H1 (cell line): ENCODE results near the gene EGFR.

Experiments
- EZH2 ChIP-seq: fragments of 200-600 bp; sonication (generic); IDR thresholded peaks from 2 replicates; pipeline ENCODE4 v1.7.1; 2012; ENCODE audit warnings: low read depth, mild to moderate bottlenecking, moderate library complexity, low read length, inconsistent platforms; ENCODE audit not compliant: severe bottlenecking
- NRF1 ChIP-seq: IDR thresholded peaks from 2 replicates; pipeline ENCODE4 v1.6.1; 2011; ENCODE audit warnings: mild to moderate bottlenecking, low read depth, low read length, improper control_type of control experiment
- POLR2A ChIP-seq, 2 experiments: IDR thresholded peaks; 1 replicate in 1 of 2; 2 replicates in 1 of 2; pipeline ENCODE4 v1.6.1; 2011; ENCODE audit warnings: low read depth in 2 of 2, low read length in 2 of 2, mild to moderate bottlenecking in 2 of 2; ENCODE audit errors: control extremely low read depth in 1 of 2
- RAD21 ChIP-seq, 2 experiments: IDR thresholded peaks in 1 of 2; conservative IDR thresholded peaks in 1 of 2; 2 replicates each; pipeline ENCODE4 v1.6.1; 2011; ENCODE audit warnings: low read depth in 2 of 2, low read length in 2 of 2, improper control_type of control experiment in 1 of 2, inconsistent platforms in 1 of 2, mild to moderate bottlenecking in 1 of 2, moderate library complexity in 1 of 2
- RFX5 ChIP-seq: IDR thresholded peaks from 2 replicates; pipeline ENCODE4 v1.6.1; 2011; ENCODE audit warnings: low read depth, low read length, improper control_type of control experiment, borderline replicate concordance
- SIN3A ChIP-seq, 2 experiments: IDR thresholded peaks in 1 of 2; conservative IDR thresholded peaks in 1 of 2; 2 replicates each; pipeline ENCODE4 v1.6.1; 2011 to 2012; ENCODE audit warnings: low read length in 2 of 2, improper control_type of control experiment in 1 of 2, low read depth in 1 of 2, mild to moderate bottlenecking in 1 of 2
- SP1 ChIP-seq: IDR thresholded peaks from 2 replicates; pipeline ENCODE4 v1.6.1; 2011; ENCODE audit warnings: low read depth, low read length
- TAF1 ChIP-seq: IDR thresholded peaks from 2 replicates; pipeline ENCODE4 v1.6.1; 2011; ENCODE audit warnings: mild to moderate bottlenecking, low read depth, low read length
- TBP ChIP-seq: IDR thresholded peaks from 2 replicates; pipeline ENCODE4 v1.6.1; 2011; ENCODE audit warnings: low read depth, low read length, improper control_type of control experiment
- TCF12 ChIP-seq: IDR thresholded peaks from 2 replicates; pipeline ENCODE4 v1.6.1; 2011; ENCODE audit warnings: low read depth, mild to moderate bottlenecking, low read length
- TF ChIP-seq, protein P1 (sequence below), 3 experiments: IDR thresholded peaks; 1 replicate in 2 of 3; 2 replicates in 1 of 3; pipeline versions ENCODE4 v1.5.1 to v1.6.1; 2011; ENCODE audit warnings: low read length in 3 of 3, mild to moderate bottlenecking in 3 of 3, inconsistent platforms in 2 of 3, low read depth in 1 of 3, moderate library complexity in 1 of 3; ENCODE audit not compliant: insufficient read depth in 1 of 3; ENCODE audit errors: control extremely low read depth in 1 of 3

DNA sequence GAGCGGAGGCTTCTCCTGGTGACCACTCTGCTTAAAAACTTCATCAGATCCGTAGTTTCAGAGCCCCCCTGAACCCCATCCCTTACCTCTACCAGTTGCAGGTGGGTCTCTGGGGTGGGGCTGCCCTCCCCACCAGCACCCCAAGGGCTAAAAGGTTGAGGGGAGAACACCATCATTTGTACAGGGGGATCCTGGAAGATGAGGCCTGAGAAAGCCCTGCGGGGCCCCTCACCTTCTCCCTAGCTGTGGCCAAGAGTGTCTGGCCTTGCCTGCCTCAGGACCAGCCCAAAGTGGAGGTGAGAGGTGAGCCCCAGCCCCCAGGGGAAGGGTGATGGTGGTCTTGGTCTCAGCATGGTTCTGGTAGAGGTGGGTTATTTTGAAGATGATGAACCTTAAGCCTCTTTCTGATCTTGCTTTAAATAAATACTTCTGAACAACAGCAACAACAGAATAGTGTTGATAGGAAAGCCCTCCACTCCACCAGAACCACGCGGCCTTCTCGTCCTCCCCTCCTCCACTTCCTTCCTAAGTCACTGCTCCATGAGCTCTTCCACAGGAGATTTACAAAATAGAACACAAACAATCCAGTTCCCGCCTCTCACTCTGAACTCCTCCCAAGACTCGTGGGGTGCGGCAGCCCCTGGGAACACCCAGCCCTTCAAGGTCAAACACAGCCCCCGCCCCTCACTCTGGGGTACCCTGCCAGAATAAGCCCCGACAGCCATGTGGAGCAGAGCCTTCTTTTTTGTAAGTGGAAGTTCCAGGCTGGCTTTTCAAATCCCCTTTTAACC lies 169.1 kb downstream of the EGFR start:
- TF ChIP-seq POLR2A (IDR thresholded peaks at IDR 0.05; ENCODE audit: control extremely low read depth in 1 of 2, low read depth in 2 of 2, low read length in 2 of 2), result no peak
- TF ChIP-seq, protein P1, sequence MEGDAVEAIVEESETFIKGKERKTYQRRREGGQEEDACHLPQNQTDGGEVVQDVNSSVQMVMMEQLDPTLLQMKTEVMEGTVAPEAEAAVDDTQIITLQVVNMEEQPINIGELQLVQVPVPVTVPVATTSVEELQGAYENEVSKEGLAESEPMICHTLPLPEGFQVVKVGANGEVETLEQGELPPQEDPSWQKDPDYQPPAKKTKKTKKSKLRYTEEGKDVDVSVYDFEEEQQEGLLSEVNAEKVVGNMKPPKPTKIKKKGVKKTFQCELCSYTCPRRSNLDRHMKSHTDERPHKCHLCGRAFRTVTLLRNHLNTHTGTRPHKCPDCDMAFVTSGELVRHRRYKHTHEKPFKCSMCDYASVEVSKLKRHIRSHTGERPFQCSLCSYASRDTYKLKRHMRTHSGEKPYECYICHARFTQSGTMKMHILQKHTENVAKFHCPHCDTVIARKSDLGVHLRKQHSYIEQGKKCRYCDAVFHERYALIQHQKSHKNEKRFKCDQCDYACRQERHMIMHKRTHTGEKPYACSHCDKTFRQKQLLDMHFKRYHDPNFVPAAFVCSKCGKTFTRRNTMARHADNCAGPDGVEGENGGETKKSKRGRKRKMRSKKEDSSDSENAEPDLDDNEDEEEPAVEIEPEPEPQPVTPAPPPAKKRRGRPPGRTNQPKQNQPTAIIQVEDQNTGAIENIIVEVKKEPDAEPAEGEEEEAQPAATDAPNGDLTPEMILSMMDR (IDR thresholded peaks at IDR 0.05; ENCODE audit: control extremely low read depth in 1 of 3, insufficient read depth in 1 of 3, low read depth in 1 of 3, low read length in 3 of 3), result no peak
- TF ChIP-seq EZH2, result no peak
- TF ChIP-seq SIN3A (conservative IDR thresholded peaks at IDR 0.05 in 1 of 2, IDR thresholded peaks at IDR 0.05 in 1 of 2; ENCODE audit: low read depth in 1 of 2, low read length in 2 of 2), result no peak
- no peak for TF ChIP-seq TBP
- TF ChIP-seq RFX5, result no peak
- TF ChIP-seq SP1, result no peak
- TF ChIP-seq RAD21 (IDR thresholded peaks at IDR 0.05 in 1 of 2, conservative IDR thresholded peaks at IDR 0.05 in 1 of 2; ENCODE audit: low read depth in 2 of 2, low read length in 2 of 2), result no peak
- TF ChIP-seq TCF12, result no peak
- TF ChIP-seq TAF1, result no peak
- TF ChIP-seq NRF1, result no peak
